ENCODE data around the gene SMARCA4. TPM values are rescaled to one million over a fixed set of nuclear protein-coding genes. Genes with fewer than 3 reads are reported as not detected.
"Not testable (repeated sequence)": the region's sequence is repeated elsewhere in the genome, so short reads cannot be mapped to it uniquely, and the experiment has no call there.

SMARCA4 gene
- total RNA-seq, 2 experiments from 2014 or later = 88.6 to 98.6 TPM

GRCh38 chr19:10941649-10942048 is 19.2 kb upstream of the SMARCA4 start:
- CTCF ChIA-PET = interaction anchor here (0.6 to 2.9 kb wide), 25 partner anchors 11 to 1867 kb away, joined by 3 to 18 read pairs (median 4); no protein-coding TSS in a partner anchor
- not testable (repeated sequence) for H3K4me3 Mint-ChIP-seq; H3K27me3 Mint-ChIP-seq (ENCODE audit: low read depth); H3K36me3 Mint-ChIP-seq (ENCODE audit: low read depth); H3K9me3 Mint-ChIP-seq; H3K4me1 Mint-ChIP-seq (ENCODE audit: low read depth); DNase-seq; H3K27ac Mint-ChIP-seq
- intact Hi-C loops (cut with micrococcal nuclease) = loop anchor here (1.0 to 5.0 kb wide), 4 partner anchors 19 to 155 kb away; no protein-coding TSS in a partner anchor

- not testable (repeated sequence) for H3K27me3 Mint-ChIP-seq (ENCODE audit: low read depth); H3K4me3 Mint-ChIP-seq; H3K27ac Mint-ChIP-seq; H3K36me3 Mint-ChIP-seq (ENCODE audit: low read depth); H3K9me3 Mint-ChIP-seq; DNase-seq; H3K4me1 Mint-ChIP-seq (ENCODE audit: low read depth)
- intact Hi-C loops (cut with micrococcal nuclease) = loop anchor here (2.0 to 5.0 kb wide), 3 partner anchors 34 to 153 kb away; no protein-coding TSS in a partner anchor
- CTCF ChIA-PET = interaction anchor here (0.8 to 2.9 kb wide), 4 partner anchors 9 to 28 kb away, joined by 3 to 14 read pairs (median 4); no protein-coding TSS in a partner anchor
Observed at GRCh38 chr19:10943412-10943811, 17.4 kb upstream of the SMARCA4 start.

- no peaks in the 10 kb centered on the region for H3K36me3 Mint-ChIP-seq (ENCODE audit: low read depth)
- intact Hi-C loops (cut with micrococcal nuclease) = no loop called here
Observed at GRCh38 chr19:10945264-10945663, 15.6 kb upstream of the SMARCA4 start.

GRCh38 chr19:10946958-10947657 is 13.7 kb upstream of the SMARCA4 start:
- H3K9me3 Mint-ChIP-seq = no peaks in the 10 kb centered on the region
- H3K27me3 Mint-ChIP-seq (ENCODE audit: low read depth) = no peaks in the 10 kb centered on the region
- no peak overlapping the region for H3K27ac Mint-ChIP-seq
- DNase-seq = no peak
- CTCF ChIA-PET = interaction anchor here (0.6 kb wide), 1 partner anchor 93 kb away, joined by 7 read pairs; no protein-coding TSS in a partner anchor
- peaks cover 3% of the 10 kb centered on the region for H3K4me1 Mint-ChIP-seq (ENCODE audit: low read depth)
- H3K36me3 Mint-ChIP-seq (ENCODE audit: low read depth) = no peaks in the 10 kb centered on the region
- no peak overlapping the region for H3K4me3 Mint-ChIP-seq
- intact Hi-C loops (cut with micrococcal nuclease) = no loop called here

More at GRCh38 chr19:10945264-10945663, 15.6 kb upstream of the SMARCA4 start:
- no peak for DNase-seq
- H3K27me3 Mint-ChIP-seq (ENCODE audit: low read depth) = no peaks in the 10 kb centered on the region
- H3K9me3 Mint-ChIP-seq = no peaks in the 10 kb centered on the region
- peaks cover 4% of the 10 kb centered on the region for H3K4me1 Mint-ChIP-seq (ENCODE audit: low read depth)
- CTCF ChIA-PET = interaction anchor here (0.6 to 1.4 kb wide), 3 partner anchors 74 to 341 kb away, joined by 4 to 7 read pairs (median 4); partner anchors contain the start of gene CARM1
- H3K4me3 Mint-ChIP-seq = no peak overlapping the region
- no peak overlapping the region for H3K27ac Mint-ChIP-seq

- Mint-ChIP-seq H3K27ac (no peak overlapping the region), H3K9me3 (no peaks in the 10 kb centered on the region), H3K27me3 (ENCODE audit: low read depth) (no peaks in the 10 kb centered on the region), H3K36me3 (ENCODE audit: low read depth) (no peaks in the 10 kb centered on the region), H3K4me1 (ENCODE audit: low read depth) (peaks cover 2% of the 10 kb centered on the region), H3K4me3 (no peak overlapping the region)
- CTCF ChIA-PET = interaction anchor here (1.3 kb wide), 1 partner anchor 10 kb away, joined by 4 read pairs; no protein-coding TSS in a partner anchor
- intact Hi-C loops (cut with micrococcal nuclease) = no loop called here
- DNase-seq = no peak
Observed at GRCh38 chr19:10952809-10953208, 8.0 kb upstream of the SMARCA4 start.

- H3K27ac Mint-ChIP-seq; H3K27me3 Mint-ChIP-seq (ENCODE audit: low read depth); H3K9me3 Mint-ChIP-seq; H3K36me3 Mint-ChIP-seq (ENCODE audit: low read depth); intact Hi-C loops (cut with micrococcal nuclease); DNase-seq: not testable (repeated sequence)
- peaks cover 28% of the 10 kb centered on the region for H3K4me1 Mint-ChIP-seq (ENCODE audit: low read depth)
- CTCF ChIA-PET = interaction anchor here (0.6 to 1.9 kb wide), 5 partner anchors 18 to 549 kb away, joined by 3 to 5 read pairs (median 4); no protein-coding TSS in a partner anchor
- peak overlapping the region; percentile 84 for H3K4me3 Mint-ChIP-seq
Observed at GRCh38 chr19:10959277-10959968, 1.4 kb upstream of the SMARCA4 start.

GRCh38 chr19:10961073-10961860 is 437 bp downstream of the SMARCA4 start:
- Mint-ChIP-seq H3K4me1 (ENCODE audit: low read depth) (peaks cover 40% of the 10 kb centered on the region), H3K36me3 (ENCODE audit: low read depth) (peaks cover 3% of the 10 kb centered on the region), H3K27me3 (ENCODE audit: low read depth) (no peaks in the 10 kb centered on the region), H3K27ac (peak overlapping the region; percentile 90), H3K9me3 (no peaks in the 10 kb centered on the region), H3K4me3 (peak overlapping the region; percentile 91)
- intact Hi-C loops (cut with micrococcal nuclease) = loop anchor here (2.0 to 10.0 kb wide), 2 partner anchors 392 to 626 kb away; partner anchors contain the start of genes CDKN2D, ICAM3 and RAVER1
- CTCF ChIA-PET = interaction anchor here (1.2 to 1.4 kb wide), 2 partner anchors 25 to 56 kb away, joined by 3 read pairs; no protein-coding TSS in a partner anchor
- peak; percentile 28 for DNase-seq

- Mint-ChIP-seq H3K4me1 (ENCODE audit: low read depth) (peaks cover 46% of the 10 kb centered on the region), H3K36me3 (ENCODE audit: low read depth) (peaks cover 3% of the 10 kb centered on the region), H3K27ac (peak overlapping the region; percentile 59), H3K27me3 (ENCODE audit: low read depth) (no peaks in the 10 kb centered on the region), H3K9me3 (no peaks in the 10 kb centered on the region), H3K4me3 (peak overlapping the region; percentile 91)
- DNase-seq = no peak
- CTCF ChIA-PET = interaction anchor here (0.6 to 1.0 kb wide), 4 partner anchors 21 to 1922 kb away, joined by 3 read pairs; no protein-coding TSS in a partner anchor
- intact Hi-C loops (cut with micrococcal nuclease) = loop anchor here (1.0 to 10.0 kb wide), 3 partner anchors 92 to 628 kb away; partner anchors contain the start of genes CARM1, ICAM3, LDLR and RAVER1
Observed at GRCh38 chr19:10962863-10963262, 2.0 kb downstream of the SMARCA4 start.

- intact Hi-C loops (cut with micrococcal nuclease) = loop anchor here (1.0 to 10.0 kb wide), 3 partner anchors 93 to 629 kb away; partner anchors contain the start of genes CARM1, ICAM3, LDLR and RAVER1
- H3K27me3 Mint-ChIP-seq (ENCODE audit: low read depth) = no peaks in the 10 kb centered on the region
- CTCF ChIA-PET = interaction anchor here (0.5 to 1.0 kb wide), 4 partner anchors 22 to 1921 kb away, joined by 3 read pairs; no protein-coding TSS in a partner anchor
Observed at GRCh38 chr19:10963865-10964264, 3.0 kb downstream of the SMARCA4 start.

GRCh38 chr19:10964903-10965302 is 4.1 kb downstream of the SMARCA4 start:
- Mint-ChIP-seq H3K4me3 (no peak overlapping the region), H3K9me3 (no peaks in the 10 kb centered on the region), H3K4me1 (ENCODE audit: low read depth) (peaks cover 60% of the 10 kb centered on the region), H3K36me3 (ENCODE audit: low read depth) (peaks cover 3% of the 10 kb centered on the region), H3K27me3 (ENCODE audit: low read depth) (no peaks in the 10 kb centered on the region), H3K27ac (no peak overlapping the region)
- no peak for DNase-seq
- CTCF ChIA-PET = interaction anchor here (1.0 kb wide), 1 partner anchor 28 kb away, joined by 7 read pairs; no protein-coding TSS in a partner anchor
- intact Hi-C loops (cut with micrococcal nuclease) = loop anchor here (10.0 kb wide), 1 partner anchor 630 kb away; the partner anchor contains the start of genes ICAM3 and RAVER1

More at GRCh38 chr19:10963865-10964264, 3.0 kb downstream of the SMARCA4 start:
- Mint-ChIP-seq H3K9me3 (no peaks in the 10 kb centered on the region), H3K4me1 (ENCODE audit: low read depth) (peaks cover 54% of the 10 kb centered on the region), H3K36me3 (ENCODE audit: low read depth) (peaks cover 3% of the 10 kb centered on the region), H3K4me3 (peak overlapping the region; percentile 47), H3K27ac (peak overlapping the region; percentile 26)
- no peak for DNase-seq

GRCh38 chr19:10965398-10965797 is 4.6 kb downstream of the SMARCA4 start:
- Mint-ChIP-seq H3K36me3 (ENCODE audit: low read depth) (peaks cover 3% of the 10 kb centered on the region), H3K4me1 (ENCODE audit: low read depth) (peaks cover 64% of the 10 kb centered on the region), H3K27ac (no peak overlapping the region), H3K9me3 (no peaks in the 10 kb centered on the region), H3K4me3 (no peak overlapping the region), H3K27me3 (ENCODE audit: low read depth) (no peaks in the 10 kb centered on the region)
- DNase-seq = no peak
- CTCF ChIA-PET = interaction anchor here (1.0 kb wide), 1 partner anchor 29 kb away, joined by 7 read pairs; no protein-coding TSS in a partner anchor
- intact Hi-C loops (cut with micrococcal nuclease) = loop anchor here (10.0 kb wide), 1 partner anchor 631 kb away; the partner anchor contains the start of genes ICAM3 and RAVER1

Measured in activated naive CD4-positive, alpha-beta T cell treated with anti-CD3 and anti-CD28 coated beads for 36 hours (primary cell).